ENCODE measurements around the gene KYNU.

The KYNU gene

DNA sequence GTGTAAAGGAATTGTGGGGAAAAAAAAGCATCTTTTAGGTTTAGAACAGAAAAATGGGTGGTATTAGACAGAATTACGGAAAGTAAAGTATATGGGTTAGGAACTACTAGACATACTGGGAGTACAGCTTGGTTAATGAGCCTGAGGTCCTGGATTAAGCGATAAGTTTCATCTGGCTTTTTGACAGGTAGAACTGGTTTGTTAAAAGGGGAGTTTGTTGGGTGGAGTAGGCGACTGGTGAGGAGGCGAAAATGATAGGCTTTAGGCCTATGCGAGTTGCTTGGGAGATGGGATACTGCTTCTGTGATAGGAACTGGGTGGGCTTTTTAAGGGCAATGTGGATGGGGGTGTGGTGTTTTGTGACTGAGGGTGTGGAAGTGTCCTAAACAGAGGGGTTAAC lies 56.5 kb downstream of the KYNU start:
- Histone ChIP-seq H3K79me2 (ENCODE audit: insufficient read depth, low read length) (no peaks in the 10 kb centered on the region), H3K4me2 (ENCODE audit: insufficient read depth, low read length) (no peak overlapping the region), H3K9me3 (ENCODE audit: insufficient read depth, low read length, severe bottlenecking) (no peaks in the 10 kb centered on the region), H3K4me1 (ENCODE audit: insufficient read depth, low read length) (no peaks in the 10 kb centered on the region), H3K36me3 (ENCODE audit: insufficient read depth, low read length) (no peaks in the 10 kb centered on the region), H3K27me3 (ENCODE audit: insufficient read depth, low read length, poor library complexity) (peaks cover 7% of the 10 kb centered on the region), H4K20me1 (ENCODE audit: insufficient read depth, low read length) (no peaks in the 10 kb centered on the region), H3K9ac (ENCODE audit: low read depth, low read length) (no peak overlapping the region), H2AFZ (ENCODE audit: low read depth, low read length) (no peak overlapping the region), H3K4me3 (ENCODE audit: low read depth in 1 of 2, low read length in 2 of 2) (no peak overlapping the region), H3K27ac (ENCODE audit: low read length) (no peak overlapping the region)
- DNase-seq (no peak), ATAC-seq (ENCODE audit: insufficient read depth, low read depth) (no peak)
- no peak for TF ChIP-seq EZH2 (IDR thresholded peaks at IDR 0.05; ENCODE audit: borderline replicate concordance, low read depth, low read length, severe bottlenecking)
- TF ChIP-seq, protein P1, sequence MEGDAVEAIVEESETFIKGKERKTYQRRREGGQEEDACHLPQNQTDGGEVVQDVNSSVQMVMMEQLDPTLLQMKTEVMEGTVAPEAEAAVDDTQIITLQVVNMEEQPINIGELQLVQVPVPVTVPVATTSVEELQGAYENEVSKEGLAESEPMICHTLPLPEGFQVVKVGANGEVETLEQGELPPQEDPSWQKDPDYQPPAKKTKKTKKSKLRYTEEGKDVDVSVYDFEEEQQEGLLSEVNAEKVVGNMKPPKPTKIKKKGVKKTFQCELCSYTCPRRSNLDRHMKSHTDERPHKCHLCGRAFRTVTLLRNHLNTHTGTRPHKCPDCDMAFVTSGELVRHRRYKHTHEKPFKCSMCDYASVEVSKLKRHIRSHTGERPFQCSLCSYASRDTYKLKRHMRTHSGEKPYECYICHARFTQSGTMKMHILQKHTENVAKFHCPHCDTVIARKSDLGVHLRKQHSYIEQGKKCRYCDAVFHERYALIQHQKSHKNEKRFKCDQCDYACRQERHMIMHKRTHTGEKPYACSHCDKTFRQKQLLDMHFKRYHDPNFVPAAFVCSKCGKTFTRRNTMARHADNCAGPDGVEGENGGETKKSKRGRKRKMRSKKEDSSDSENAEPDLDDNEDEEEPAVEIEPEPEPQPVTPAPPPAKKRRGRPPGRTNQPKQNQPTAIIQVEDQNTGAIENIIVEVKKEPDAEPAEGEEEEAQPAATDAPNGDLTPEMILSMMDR (IDR thresholded peaks at IDR 0.05; ENCODE audit: borderline replicate concordance, extremely low read depth, low read length, poor library complexity, severe bottlenecking) = no peak

DNA sequence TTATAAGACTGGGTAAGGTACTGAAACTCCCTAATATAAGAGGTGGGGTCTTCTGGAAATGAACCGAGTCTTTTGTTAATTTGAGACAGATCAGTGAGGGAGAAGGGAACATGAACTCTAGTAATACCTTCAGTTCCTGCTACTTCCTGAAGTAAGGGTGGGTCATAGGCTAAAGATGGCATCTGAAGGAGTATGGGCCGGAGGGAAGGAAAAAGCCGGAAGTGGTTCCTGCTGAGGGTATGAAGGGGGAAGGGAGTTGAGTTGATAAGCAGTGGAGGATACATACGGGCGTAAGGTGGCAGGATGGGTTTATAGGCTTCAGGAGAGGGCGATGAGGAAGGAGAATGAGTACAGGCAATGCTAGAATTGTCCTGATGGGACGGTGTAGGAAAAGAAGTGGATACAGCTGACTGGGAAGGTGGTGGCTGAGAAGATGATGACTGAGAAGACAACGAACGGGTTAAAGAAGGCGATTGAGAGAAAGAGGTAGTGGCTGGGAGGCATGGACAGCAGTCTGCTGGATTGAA lies 58.2 kb downstream of the KYNU start:
- no peak overlapping the region for H3K4me2 ChIP-seq (ENCODE audit: insufficient read depth, low read length)
- H2AFZ ChIP-seq (ENCODE audit: low read depth, low read length) = no peak overlapping the region
- peaks cover 7% of the 10 kb centered on the region for H3K27me3 ChIP-seq (ENCODE audit: insufficient read depth, low read length, poor library complexity)
- DNase-seq = no peak
- H3K27ac ChIP-seq (ENCODE audit: low read length) = no peak overlapping the region
- TF ChIP-seq, protein P1 (IDR thresholded peaks at IDR 0.05; ENCODE audit: borderline replicate concordance, extremely low read depth, low read length, poor library complexity, severe bottlenecking) = no peak
- TF ChIP-seq EZH2 (IDR thresholded peaks at IDR 0.05; ENCODE audit: borderline replicate concordance, low read depth, low read length, severe bottlenecking) = no peak
- no peak for ATAC-seq (ENCODE audit: insufficient read depth, low read depth)
- no peaks in the 10 kb centered on the region for H3K4me1 ChIP-seq (ENCODE audit: insufficient read depth, low read length)
- H3K36me3 ChIP-seq (ENCODE audit: insufficient read depth, low read length) = no peaks in the 10 kb centered on the region
- no peak overlapping the region for H3K4me3 ChIP-seq (ENCODE audit: low read depth in 1 of 2, low read length in 2 of 2)
- no peaks in the 10 kb centered on the region for H4K20me1 ChIP-seq (ENCODE audit: insufficient read depth, low read length)
- H3K9me3 ChIP-seq (ENCODE audit: insufficient read depth, low read length, severe bottlenecking) = no peaks in the 10 kb centered on the region
- H3K9ac ChIP-seq (ENCODE audit: low read depth, low read length) = no peak overlapping the region
- no peaks in the 10 kb centered on the region for H3K79me2 ChIP-seq (ENCODE audit: insufficient read depth, low read length)

DNA sequence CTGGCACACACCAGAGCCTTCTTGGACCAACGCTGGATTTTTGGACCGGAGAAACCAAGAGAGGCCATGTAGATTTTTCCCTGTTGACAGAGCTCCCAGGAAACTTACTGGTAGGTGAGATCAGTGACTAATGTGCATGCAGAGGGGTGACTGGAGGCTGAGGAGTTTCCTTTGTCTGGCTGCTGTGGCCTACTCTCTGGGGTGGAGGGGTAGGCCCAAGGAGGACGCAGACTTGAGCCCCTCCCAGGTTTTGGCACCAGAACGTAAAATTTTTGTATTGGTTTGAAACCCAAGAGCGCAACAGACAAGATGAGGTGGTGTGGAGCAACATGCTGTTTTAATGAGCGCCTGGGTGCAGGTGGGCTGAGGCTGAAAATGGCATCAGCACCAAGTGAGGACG lies 59.2 kb downstream of the KYNU start:
- Histone ChIP-seq H4K20me1 (ENCODE audit: insufficient read depth, low read length) (no peaks in the 10 kb centered on the region), H3K4me1 (ENCODE audit: insufficient read depth, low read length) (no peaks in the 10 kb centered on the region), H3K27me3 (ENCODE audit: insufficient read depth, low read length, poor library complexity) (peaks cover 11% of the 10 kb centered on the region), H3K9me3 (ENCODE audit: insufficient read depth, low read length, severe bottlenecking) (no peaks in the 10 kb centered on the region), H3K4me3 (ENCODE audit: low read depth in 1 of 2, low read length in 2 of 2) (no peak overlapping the region), H2AFZ (ENCODE audit: low read depth, low read length) (no peak overlapping the region), H3K27ac (ENCODE audit: low read length) (no peak overlapping the region), H3K79me2 (ENCODE audit: insufficient read depth, low read length) (no peaks in the 10 kb centered on the region), H3K36me3 (ENCODE audit: insufficient read depth, low read length) (no peaks in the 10 kb centered on the region), H3K4me2 (ENCODE audit: insufficient read depth, low read length) (no peak overlapping the region), H3K9ac (ENCODE audit: low read depth, low read length) (no peak overlapping the region)
- ATAC-seq (ENCODE audit: insufficient read depth, low read depth) = no peak
- TF ChIP-seq, protein P1 (IDR thresholded peaks at IDR 0.05; ENCODE audit: borderline replicate concordance, extremely low read depth, low read length, poor library complexity, severe bottlenecking) = no peak
- TF ChIP-seq EZH2 (IDR thresholded peaks at IDR 0.05; ENCODE audit: borderline replicate concordance, low read depth, low read length, severe bottlenecking) = no peak
- no peak for DNase-seq

DNA sequence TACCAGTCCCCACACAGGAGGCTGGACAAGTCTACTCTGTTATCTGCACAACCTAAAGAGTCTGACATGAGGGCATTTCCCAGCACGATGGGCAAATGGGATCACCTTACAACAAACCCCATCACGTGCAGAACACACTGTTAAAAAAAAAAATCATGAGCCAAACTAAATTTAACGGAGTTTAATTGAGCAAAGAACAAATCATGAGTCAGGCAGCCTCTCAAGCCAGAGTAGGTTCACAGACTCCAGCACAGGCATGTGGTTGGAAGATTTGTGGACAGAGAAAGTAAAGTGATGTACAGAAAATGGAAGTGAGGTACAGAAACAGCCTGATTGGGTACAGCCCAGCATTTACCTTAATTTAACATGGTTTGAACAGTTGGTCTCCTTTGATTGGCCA lies 59.9 kb downstream of the KYNU start:
- H3K36me3 ChIP-seq (ENCODE audit: insufficient read depth, low read length) = no peaks in the 10 kb centered on the region
- no peak overlapping the region for H3K4me2 ChIP-seq (ENCODE audit: insufficient read depth, low read length)
- H3K27ac ChIP-seq (ENCODE audit: low read length) = no peak overlapping the region
- H3K79me2 ChIP-seq (ENCODE audit: insufficient read depth, low read length) = no peaks in the 10 kb centered on the region
- no peaks in the 10 kb centered on the region for H3K9me3 ChIP-seq (ENCODE audit: insufficient read depth, low read length, severe bottlenecking)
- H2AFZ ChIP-seq (ENCODE audit: low read depth, low read length) = no peak overlapping the region
- H3K27me3 ChIP-seq (ENCODE audit: insufficient read depth, low read length, poor library complexity) = peaks cover 11% of the 10 kb centered on the region
- H3K4me3 ChIP-seq (ENCODE audit: low read depth in 1 of 2, low read length in 2 of 2) = no peak overlapping the region
- H3K4me1 ChIP-seq (ENCODE audit: insufficient read depth, low read length) = no peaks in the 10 kb centered on the region
- no peak for DNase-seq
- no peak overlapping the region for H3K9ac ChIP-seq (ENCODE audit: low read depth, low read length)
- no peak for TF ChIP-seq EZH2 (IDR thresholded peaks at IDR 0.05; ENCODE audit: borderline replicate concordance, low read depth, low read length, severe bottlenecking)
- TF ChIP-seq, protein P1 (IDR thresholded peaks at IDR 0.05; ENCODE audit: borderline replicate concordance, extremely low read depth, low read length, poor library complexity, severe bottlenecking) = no peak
- no peaks in the 10 kb centered on the region for H4K20me1 ChIP-seq (ENCODE audit: insufficient read depth, low read length)
- no peak for ATAC-seq (ENCODE audit: insufficient read depth, low read depth)

Measured in DND-41 (cell line).